Measurements from ENCODE around the gene GLIPR2. TPM values are rescaled to one million over a fixed set of nuclear protein-coding genes. Genes with fewer than 3 reads are reported as not detected.

GLIPR2 gene
- total RNA-seq, 4 donors from 2014 or later: 51.3 to 84.9 (median 59.6) TPM

DNA sequence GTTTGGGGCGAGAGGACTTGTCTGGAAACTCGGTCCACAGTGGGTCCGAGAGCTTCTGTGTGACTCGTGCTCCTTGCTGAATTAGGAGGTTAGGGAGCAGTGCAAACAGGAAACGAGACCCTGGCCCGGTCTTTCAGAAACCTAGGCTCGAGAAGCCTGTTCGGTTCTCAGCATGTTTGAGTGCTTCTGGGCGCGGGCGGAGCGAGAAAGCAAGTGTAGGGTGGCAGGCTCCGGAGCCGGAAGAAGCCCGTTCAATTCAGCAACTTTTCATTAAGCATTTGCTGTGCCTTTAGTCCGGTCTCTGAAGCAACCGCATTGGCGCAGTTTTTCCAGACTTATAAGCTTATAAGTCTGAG lies 54.7 kb downstream of the GLIPR2 start:
- peaks cover 0 to 16% (median 5%) of the 10 kb centered on the region in 4 donors for H3K36me3 ChIP-seq
- intact Hi-C loops (cut with DNase I): loop anchor here (5.0 to 10.0 kb wide), 2 partner anchors 64 to 136 kb away; partner anchors contain the start of gene GNE
- peak overlapping the region; percentile 91 to 94 (median 92) for H3K27ac ChIP-seq (replicated peaks in 1 of 4)
- DNase-seq (ENCODE audit: extremely low spot score): no peak
- no peak for TF ChIP-seq POLR2AphosphoS5 (IDR thresholded peaks at IDR 0.05)
- no peaks in the 10 kb centered on the region for H3K9me3 ChIP-seq
- H3K4me3 ChIP-seq: peak overlapping the region; percentile 82 to 95 (median 92)
- H3K4me1 ChIP-seq: peaks cover 36 to 55% (median 49%) of the 10 kb centered on the region in 4 donors
- H3K27me3 ChIP-seq: no peaks in the 10 kb centered on the region
- 2% methylated on average over 13 of the region's 18 CpGs for WGBS

DNA sequence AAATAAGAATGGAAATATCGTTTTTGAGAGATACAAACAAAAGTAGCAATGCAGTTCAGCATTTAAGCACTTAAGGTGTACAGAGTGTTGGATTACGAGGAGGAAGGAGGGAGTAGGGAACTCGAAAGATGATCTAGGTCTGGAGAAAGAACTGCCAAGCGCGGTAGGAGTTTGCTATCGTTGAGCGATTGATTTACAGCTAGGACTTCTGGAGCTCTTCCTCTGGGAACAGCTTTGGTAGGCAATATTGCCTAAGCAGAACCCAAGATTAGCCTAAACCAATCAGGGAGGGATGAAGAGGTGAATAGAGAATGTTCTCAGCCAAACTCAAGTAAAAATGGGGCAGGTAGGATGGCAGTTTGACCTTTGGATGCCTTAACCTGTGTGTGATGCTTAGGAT lies 55.2 kb downstream of the GLIPR2 start:
- intact Hi-C loops (cut with DNase I): loop anchor here (5.0 to 10.0 kb wide), 2 partner anchors 63 to 136 kb away; partner anchors contain the start of gene GNE
- WGBS: 0% methylated on average over 7 of the region's 7 CpGs
- TF ChIP-seq, protein P1, sequence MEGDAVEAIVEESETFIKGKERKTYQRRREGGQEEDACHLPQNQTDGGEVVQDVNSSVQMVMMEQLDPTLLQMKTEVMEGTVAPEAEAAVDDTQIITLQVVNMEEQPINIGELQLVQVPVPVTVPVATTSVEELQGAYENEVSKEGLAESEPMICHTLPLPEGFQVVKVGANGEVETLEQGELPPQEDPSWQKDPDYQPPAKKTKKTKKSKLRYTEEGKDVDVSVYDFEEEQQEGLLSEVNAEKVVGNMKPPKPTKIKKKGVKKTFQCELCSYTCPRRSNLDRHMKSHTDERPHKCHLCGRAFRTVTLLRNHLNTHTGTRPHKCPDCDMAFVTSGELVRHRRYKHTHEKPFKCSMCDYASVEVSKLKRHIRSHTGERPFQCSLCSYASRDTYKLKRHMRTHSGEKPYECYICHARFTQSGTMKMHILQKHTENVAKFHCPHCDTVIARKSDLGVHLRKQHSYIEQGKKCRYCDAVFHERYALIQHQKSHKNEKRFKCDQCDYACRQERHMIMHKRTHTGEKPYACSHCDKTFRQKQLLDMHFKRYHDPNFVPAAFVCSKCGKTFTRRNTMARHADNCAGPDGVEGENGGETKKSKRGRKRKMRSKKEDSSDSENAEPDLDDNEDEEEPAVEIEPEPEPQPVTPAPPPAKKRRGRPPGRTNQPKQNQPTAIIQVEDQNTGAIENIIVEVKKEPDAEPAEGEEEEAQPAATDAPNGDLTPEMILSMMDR (IDR thresholded peaks at IDR 0.05): no peak
- Histone ChIP-seq H3K9me3 (no peaks in the 10 kb centered on the region), H3K36me3 (peaks cover 0 to 19% (median 5%) of the 10 kb centered on the region in 4 donors), H3K27ac (replicated peaks in 1 of 4) (peak overlapping the region; percentile 91 to 94 (median 92)), H3K27me3 (no peaks in the 10 kb centered on the region), H3K4me3 (peak overlapping the region; percentile 82 to 95 (median 92)), H3K4me1 (peaks cover 36 to 55% (median 49%) of the 10 kb centered on the region in 4 donors)
- no peak for DNase-seq (ENCODE audit: extremely low spot score)

DNA sequence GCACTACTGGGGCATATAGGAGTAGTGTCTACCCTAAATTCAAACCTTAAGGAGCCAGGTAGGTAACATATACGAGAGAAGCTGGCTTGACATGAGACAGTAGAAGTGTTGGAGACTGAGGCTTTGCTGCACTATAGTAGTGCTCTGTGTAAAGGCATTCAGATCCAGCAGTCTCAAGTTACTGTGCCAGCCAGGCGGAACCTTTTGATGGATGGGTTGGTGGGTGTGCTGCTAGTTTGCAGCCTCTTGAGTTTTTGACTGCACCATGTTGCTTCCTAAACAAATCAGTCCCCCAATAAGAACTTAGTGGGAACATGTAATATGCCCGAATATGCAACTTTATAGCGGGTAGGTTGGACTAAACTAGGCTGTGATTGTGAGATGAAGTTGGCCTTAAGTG lies 55.7 kb downstream of the GLIPR2 start:
- 67% methylated on average over 4 of the region's 4 CpGs for WGBS
- Histone ChIP-seq H3K4me1 (peaks cover 36 to 60% (median 49%) of the 10 kb centered on the region in 4 donors), H3K36me3 (peaks cover 3 to 19% (median 7%) of the 10 kb centered on the region in 4 donors), H3K27ac (replicated peaks in 1 of 4) (peak overlapping the region in 1 of 4 donors; percentile 91), H3K4me3 (peak overlapping the region; percentile 82 to 95 (median 92)), H3K9me3 (no peaks in the 10 kb centered on the region), H3K27me3 (no peaks in the 10 kb centered on the region)
- TF ChIP-seq POLR2A (IDR thresholded peaks at IDR 0.05; ENCODE audit: low read depth): no peak
- TF ChIP-seq, protein P1 (IDR thresholded peaks at IDR 0.05): no peak
- TF ChIP-seq EP300 (IDR thresholded peaks at IDR 0.05): no peak
- TF ChIP-seq POLR2AphosphoS5 (IDR thresholded peaks at IDR 0.05): no peak
- intact Hi-C loops (cut with DNase I): loop anchor here (5.0 to 10.0 kb wide), 2 partner anchors 63 to 135 kb away; partner anchors contain the start of gene GNE
- no peak for DNase-seq (ENCODE audit: extremely low spot score)

DNA sequence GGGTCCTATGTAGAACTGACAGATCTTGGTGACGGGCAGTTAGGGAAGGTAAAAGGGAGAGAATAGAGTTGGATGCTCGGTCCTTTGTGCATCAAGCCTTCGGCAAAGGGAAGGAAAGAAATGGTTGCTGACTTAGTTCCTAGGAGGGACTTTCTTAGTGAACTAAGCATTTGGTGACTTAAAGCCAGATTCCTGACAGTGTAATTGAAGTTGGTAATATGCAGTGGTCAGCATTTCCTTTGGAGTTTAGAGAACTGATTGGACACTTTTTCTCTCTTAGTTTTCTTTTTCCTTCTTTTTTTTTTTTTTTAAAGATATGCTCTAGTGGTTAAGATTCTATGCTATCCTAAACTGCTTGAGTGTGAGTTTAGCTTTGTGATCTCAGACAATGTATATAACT lies 56.5 kb downstream of the GLIPR2 start:
- intact Hi-C loops (cut with DNase I): loop anchor here (5.0 to 10.0 kb wide), 2 partner anchors 62 to 134 kb away; partner anchors contain the start of gene GNE
- no peaks in the 10 kb centered on the region for H3K27me3 ChIP-seq
- H3K9me3 ChIP-seq: no peaks in the 10 kb centered on the region
- WGBS: 68% methylated on average over 3 of the region's 3 CpGs
- H3K36me3 ChIP-seq: peaks cover 4 to 20% (median 14%) of the 10 kb centered on the region in 4 donors
- no peak overlapping the region for H3K27ac ChIP-seq (replicated peaks in 1 of 4)
- TF ChIP-seq POLR2A (IDR thresholded peaks at IDR 0.05; ENCODE audit: low read depth) (no peak), EP300 (IDR thresholded peaks at IDR 0.05) (no peak), POLR2AphosphoS5 (IDR thresholded peaks at IDR 0.05) (no peak)
- TF ChIP-seq, protein P1 (IDR thresholded peaks at IDR 0.05): no peak
- H3K4me1 ChIP-seq: peaks cover 36 to 63% (median 49%) of the 10 kb centered on the region in 4 donors
- DNase-seq (ENCODE audit: extremely low spot score): no peak
- H3K4me3 ChIP-seq: peak overlapping the region; percentile 82 to 95 (median 92)

DNA sequence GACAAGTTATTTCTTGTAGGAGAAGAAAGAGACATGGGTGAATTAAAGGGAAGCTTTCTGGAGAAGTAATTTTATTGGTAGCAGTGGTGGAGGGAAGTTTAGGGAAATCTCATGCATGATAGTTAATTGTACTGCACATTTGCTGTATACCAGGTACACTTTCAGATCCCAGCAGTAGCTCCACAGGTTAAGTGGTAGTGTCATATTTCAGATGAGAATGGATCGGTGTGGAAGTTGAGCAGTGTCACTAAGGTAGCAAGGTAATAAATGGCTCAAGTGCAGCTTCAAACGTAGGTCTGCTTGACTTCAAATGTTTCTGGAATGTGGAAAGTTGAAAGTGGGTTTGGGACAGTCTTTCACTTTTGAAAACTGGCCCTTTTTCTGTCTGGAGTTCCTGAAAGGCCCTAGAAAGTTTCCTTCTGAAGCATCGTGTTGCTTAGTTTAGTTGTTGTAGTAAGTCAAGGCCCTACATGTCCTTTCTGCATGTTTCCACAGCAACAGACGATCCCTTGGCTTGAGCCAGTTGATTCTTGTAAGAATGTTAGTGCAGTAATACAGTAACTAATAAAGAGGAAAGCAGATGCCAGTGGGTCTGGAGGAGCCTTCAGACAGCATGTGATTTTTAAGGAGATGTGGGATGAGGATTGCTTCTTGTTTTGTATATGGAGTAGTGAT lies 57.9 kb downstream of the GLIPR2 start:
- TF ChIP-seq POLR2A (IDR thresholded peaks at IDR 0.05; ENCODE audit: low read depth): no peak
- no peak for TF ChIP-seq EP300 (IDR thresholded peaks at IDR 0.05)
- no peak for TF ChIP-seq POLR2AphosphoS5 (IDR thresholded peaks at IDR 0.05)
- TF ChIP-seq, protein P1 (IDR thresholded peaks at IDR 0.05): no peak
- H3K27ac ChIP-seq (replicated peaks in 1 of 4): peak overlapping the region in 1 of 4 donors; percentile 0
- H3K9me3 ChIP-seq: no peaks in the 10 kb centered on the region
- DNase-seq (ENCODE audit: extremely low spot score): no peak
- peaks cover 17 to 35% (median 27%) of the 10 kb centered on the region in 4 donors for H3K36me3 ChIP-seq
- intact Hi-C loops (cut with DNase I): loop anchor here (5.0 to 10.0 kb wide), 2 partner anchors 60 to 133 kb away; partner anchors contain the start of gene GNE
- no peak overlapping the region for H3K4me3 ChIP-seq
- no peaks in the 10 kb centered on the region for H3K27me3 ChIP-seq
- WGBS: 39% methylated on average over 4 of the region's 4 CpGs
- peaks cover 36 to 63% (median 49%) of the 10 kb centered on the region in 4 donors for H3K4me1 ChIP-seq
